H9 (cell line): ENCODE results near the gene PRKD2. TPM values are rescaled to one million over a fixed set of nuclear protein-coding genes. Genes with fewer than 3 reads are reported as not detected.

Experiments
- DNase-seq: peaks from one replicate; pipeline ENCODE4 v3.0.0-alpha.2; 2017
- H2AFZ ChIP-seq: one replicate; pipeline ENCODE4 v1.6.1; 2013; ENCODE audit warnings: mild to moderate bottlenecking, low read length, control low read depth, moderate library complexity
- H2AK5ac ChIP-seq: 2 replicates; pipeline ENCODE4 v1.6.1; 2013; ENCODE audit warnings: low read length, control low read depth, mixed read lengths; ENCODE audit not compliant: insufficient read length
- H2BK120ac ChIP-seq: one replicate; pipeline ENCODE4 v1.6.1; 2013; ENCODE audit warnings: low read depth, mild to moderate bottlenecking, low read length, control low read depth, inconsistent platforms; ENCODE audit not compliant: poor library complexity, severe bottlenecking
- H2BK12ac ChIP-seq: 2 replicates; pipeline ENCODE4 v1.6.1; 2013; ENCODE audit warnings: low read length, control low read depth, mixed read lengths, low read depth; ENCODE audit not compliant: insufficient read length
- H2BK15ac ChIP-seq: 2 replicates; pipeline ENCODE4 v1.6.1; 2013; ENCODE audit warnings: low read depth, low read length, control low read depth
- H2BK20ac ChIP-seq: one replicate; pipeline ENCODE4 v1.6.1; 2013; ENCODE audit warnings: low read depth, mild to moderate bottlenecking, low read length, control low read depth, inconsistent platforms; ENCODE audit not compliant: poor library complexity, severe bottlenecking
- H2BK5ac ChIP-seq: 2 replicates; pipeline ENCODE4 v1.6.1; 2013; ENCODE audit warnings: low read length, control low read depth, mixed read lengths; ENCODE audit not compliant: insufficient read length
- H3K14ac ChIP-seq: 2 replicates; pipeline ENCODE4 v1.6.1; 2013; ENCODE audit warnings: low read length, control low read depth; ENCODE audit not compliant: insufficient read depth
- H3K18ac ChIP-seq: 2 replicates; pipeline ENCODE4 v1.6.1; 2013; ENCODE audit warnings: low read depth, mild to moderate bottlenecking, mixed read lengths, low read length, control low read depth; ENCODE audit not compliant: insufficient read length
- H3K23ac ChIP-seq: 2 replicates; pipeline ENCODE4 v1.6.1; 2013; ENCODE audit warnings: low read length, control low read depth, mixed read lengths, low read depth; ENCODE audit not compliant: insufficient read length
- H3K23me2 ChIP-seq: 2 replicates; pipeline ENCODE4 v1.6.1; 2013; ENCODE audit warnings: low read depth, mild to moderate bottlenecking, mixed read lengths, low read length, control low read depth; ENCODE audit not compliant: insufficient read length, poor library complexity, severe bottlenecking
- H3K27ac ChIP-seq: 2 replicates; pipeline ENCODE4 v1.5.1; 2013; ENCODE audit warnings: low read length, control low read depth, mixed read lengths, low read depth; ENCODE audit not compliant: insufficient read length
- H3K27me3 ChIP-seq: 2 replicates; pipeline ENCODE4 v1.6.1; 2013; ENCODE audit warnings: low read length, control low read depth, inconsistent platforms; ENCODE audit not compliant: insufficient read depth
- H3K4ac ChIP-seq: 2 replicates; pipeline ENCODE4 v1.6.1; 2013; ENCODE audit warnings: low read depth, mild to moderate bottlenecking, control low read depth, inconsistent platforms, low read length, moderate library complexity
- H3K4me1 ChIP-seq: 2 replicates; pipeline ENCODE4 v1.6.1; 2013; ENCODE audit warnings: low read length, control low read depth, inconsistent platforms; ENCODE audit not compliant: insufficient read depth
- H3K4me2 ChIP-seq: 2 replicates; pipeline ENCODE4 v1.6.1; 2013; ENCODE audit warnings: low read length, control low read depth, mixed read lengths; ENCODE audit not compliant: insufficient read length, insufficient read depth
- H3K56ac ChIP-seq: 2 replicates; pipeline ENCODE4 v1.6.1; 2013; ENCODE audit warnings: low read depth, mild to moderate bottlenecking, mixed read lengths, low read length, control low read depth; ENCODE audit not compliant: insufficient read length
- H3K79me1 ChIP-seq: 2 replicates; pipeline ENCODE4 v1.6.1; 2013; ENCODE audit warnings: low read depth, mild to moderate bottlenecking, moderate library complexity, low read length, control low read depth, inconsistent platforms; ENCODE audit not compliant: insufficient read depth, poor library complexity, severe bottlenecking
- H3K79me2 ChIP-seq: 2 replicates; pipeline ENCODE4 v1.6.1; 2013; ENCODE audit warnings: low read length, control low read depth, inconsistent platforms; ENCODE audit not compliant: insufficient read depth
- H3K9ac ChIP-seq: 2 replicates; pipeline ENCODE4 v1.6.1; 2013; ENCODE audit warnings: low read length, control low read depth, mixed read lengths; ENCODE audit not compliant: insufficient read length; ENCODE audit errors: extremely low read depth
- H3K9me3 ChIP-seq: one replicate; pipeline ENCODE4 v1.6.1; 2013; ENCODE audit warnings: low read depth, low read length, inconsistent platforms; ENCODE audit not compliant: control insufficient read depth
- H3T11ph ChIP-seq: one replicate; pipeline ENCODE4 v1.6.1; 2013; ENCODE audit warnings: mild to moderate bottlenecking, low read length, control low read depth, inconsistent platforms
- H4K20me1 ChIP-seq: one replicate; pipeline ENCODE4 v1.6.1; 2013; ENCODE audit not compliant: control insufficient read depth, insufficient read length, insufficient read depth
- H4K5ac ChIP-seq: 2 replicates; pipeline ENCODE4 v1.6.1; 2013; ENCODE audit warnings: low read depth, mild to moderate bottlenecking, mixed read lengths, low read length, control low read depth; ENCODE audit not compliant: insufficient read length
- H4K8ac ChIP-seq: replicated peaks from 2 replicates; pipeline ENCODE4 v1.6.1; 2013; ENCODE audit warnings: low read length, control low read depth, mixed read lengths, low read depth; ENCODE audit not compliant: insufficient read length
- H4K91ac ChIP-seq: 2 replicates; pipeline ENCODE4 v1.6.1; 2013; ENCODE audit warnings: low read depth, mild to moderate bottlenecking, moderate library complexity, mixed read lengths, low read length, control low read depth; ENCODE audit not compliant: insufficient read length
- H3K27ac Mint-ChIP-seq, 3 experiments: 2 replicates in 2 of 3; 3 replicates in 1 of 3; pipeline ENCODE4 v1.8.0; 2020 to 2021; ENCODE audit warnings: mixed read lengths in 3 of 3, mild to moderate bottlenecking in 1 of 3, moderate library complexity in 1 of 3
- H3K27me3 Mint-ChIP-seq: 2 replicates; pipeline ENCODE4 v1.8.0; 2021; ENCODE audit warnings: low read depth, mild to moderate bottlenecking, moderate library complexity, mixed read lengths
- H3K36me3 Mint-ChIP-seq, 3 experiments: 2 replicates in 2 of 3; 3 replicates in 1 of 3; pipeline ENCODE4 v1.8.0; 2020 to 2021; ENCODE audit warnings: low read depth in 3 of 3, mixed read lengths in 3 of 3; ENCODE audit not compliant: insufficient read depth in 1 of 3
- H3K4me1 Mint-ChIP-seq, 2 experiments: 2 replicates each; pipeline ENCODE4 v1.8.0; 2020; ENCODE audit warnings: mixed read lengths in 2 of 2
- H3K4me3 Mint-ChIP-seq, 2 experiments: 2 replicates in 1 of 2; 3 replicates in 1 of 2; pipeline ENCODE4 v1.8.0; 2020 to 2021; ENCODE audit warnings: mild to moderate bottlenecking in 2 of 2, mixed read lengths in 2 of 2, moderate library complexity in 1 of 2
- H3K9me3 Mint-ChIP-seq, 2 experiments: 2 replicates in 1 of 2; 3 replicates in 1 of 2; pipeline ENCODE4 v1.8.0; 2020; ENCODE audit warnings: mild to moderate bottlenecking in 2 of 2, mixed read lengths in 2 of 2, moderate library complexity in 1 of 2
- WGBS: extraction: QIAGEN DNeasy Blood & Tissue Kit; methylation state at CpG from one replicate; pipeline ENCODE4 v1.1.7; 2013; ENCODE audit warnings: missing lambda C conversion rate, low lambda C conversion rate, mixed read lengths; ENCODE audit not compliant: insufficient read length; ENCODE audit errors: extremely low coverage; 5-methylcytosine and 5-hydroxymethylcytosine counted together
- total RNA-seq: library from RNA; stranded (reverse); gene quantifications from 2 replicates; pipeline ENCODE4 v1.2.1, GENCODE V29; 2021
- TF ChIP-seq, protein P1 (sequence below): fragments of 200-600 bp; sonication (generic); conservative IDR thresholded peaks from 3 replicates; pipeline ENCODE4 v1.8.0; 2021; ENCODE audit warnings: antibody characterized with exemption, mild to moderate bottlenecking

PRKD2 gene
- total RNA-seq, 1 experiment from 2014 or later: 60.7 TPM

DNA sequence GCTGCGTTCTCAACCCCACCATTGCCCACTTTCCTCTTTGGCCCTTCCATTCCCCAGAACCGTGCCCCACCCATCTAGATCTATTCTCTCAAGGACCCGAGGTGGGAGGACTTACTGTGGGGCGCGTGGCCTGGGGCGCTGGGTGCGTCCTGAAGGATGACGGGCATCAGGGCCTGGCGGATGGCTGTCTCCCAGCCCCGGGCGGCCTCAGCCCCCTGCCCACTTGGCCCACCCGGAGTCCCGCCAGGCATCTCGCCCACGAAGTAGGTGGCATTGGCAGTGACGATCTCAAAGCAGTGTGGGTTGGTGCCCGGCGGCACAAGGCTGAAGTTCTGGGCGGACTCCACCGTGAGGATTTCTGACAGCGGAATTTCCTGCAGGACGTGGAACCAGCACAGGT, 23.2 kb downstream of the PRKD2 start:
- H2BK120ac ChIP-seq: no peak overlapping the region
- no peak overlapping the region for H3K9ac ChIP-seq
- H4K20me1 ChIP-seq: no peaks in the 10 kb centered on the region
- no peak overlapping the region for H2AK5ac ChIP-seq
- no peak overlapping the region for H4K8ac ChIP-seq
- TF ChIP-seq, protein P1, sequence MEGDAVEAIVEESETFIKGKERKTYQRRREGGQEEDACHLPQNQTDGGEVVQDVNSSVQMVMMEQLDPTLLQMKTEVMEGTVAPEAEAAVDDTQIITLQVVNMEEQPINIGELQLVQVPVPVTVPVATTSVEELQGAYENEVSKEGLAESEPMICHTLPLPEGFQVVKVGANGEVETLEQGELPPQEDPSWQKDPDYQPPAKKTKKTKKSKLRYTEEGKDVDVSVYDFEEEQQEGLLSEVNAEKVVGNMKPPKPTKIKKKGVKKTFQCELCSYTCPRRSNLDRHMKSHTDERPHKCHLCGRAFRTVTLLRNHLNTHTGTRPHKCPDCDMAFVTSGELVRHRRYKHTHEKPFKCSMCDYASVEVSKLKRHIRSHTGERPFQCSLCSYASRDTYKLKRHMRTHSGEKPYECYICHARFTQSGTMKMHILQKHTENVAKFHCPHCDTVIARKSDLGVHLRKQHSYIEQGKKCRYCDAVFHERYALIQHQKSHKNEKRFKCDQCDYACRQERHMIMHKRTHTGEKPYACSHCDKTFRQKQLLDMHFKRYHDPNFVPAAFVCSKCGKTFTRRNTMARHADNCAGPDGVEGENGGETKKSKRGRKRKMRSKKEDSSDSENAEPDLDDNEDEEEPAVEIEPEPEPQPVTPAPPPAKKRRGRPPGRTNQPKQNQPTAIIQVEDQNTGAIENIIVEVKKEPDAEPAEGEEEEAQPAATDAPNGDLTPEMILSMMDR: no peak
- no peak overlapping the region for H3K4ac ChIP-seq
- no peak overlapping the region for H3K18ac ChIP-seq
- H3K56ac ChIP-seq: no peak overlapping the region
- H2BK15ac ChIP-seq: no peak overlapping the region
- no peaks in the 10 kb centered on the region for H3K27me3 ChIP-seq
- no peak overlapping the region for H2BK12ac ChIP-seq
- no peaks in the 10 kb centered on the region; a peak in 1 of 5 replicates for H3K9me3 Mint-ChIP-seq
- H3K9me3 ChIP-seq: no peaks in the 10 kb centered on the region
- no peak overlapping the region for H4K5ac ChIP-seq
- no peak overlapping the region for H3T11ph ChIP-seq
- H2BK20ac ChIP-seq: no peak overlapping the region
- H3K27me3 Mint-ChIP-seq: no peaks in the 10 kb centered on the region
- H3K27ac ChIP-seq: no peak overlapping the region
- H2BK5ac ChIP-seq: no peak overlapping the region
- H3K36me3 Mint-ChIP-seq: peaks cover 64 to 88% (median 88%) of the 10 kb centered on the region in 3 experiments
- H3K4me1 ChIP-seq: no peaks in the 10 kb centered on the region
- WGBS: no CpG with 5 or more reads among the region's 22 CpGs
- no peak overlapping the region for H3K14ac ChIP-seq
- H3K23ac ChIP-seq: no peak overlapping the region
- peaks cover 7 to 17% of the 10 kb centered on the region in 2 experiments for H3K4me1 Mint-ChIP-seq
- no peak for DNase-seq
- no peak overlapping the region for H2AFZ ChIP-seq
- H4K91ac ChIP-seq: no peak overlapping the region
- no peaks in the 10 kb centered on the region for H3K79me1 ChIP-seq
- no peaks in the 10 kb centered on the region for H3K79me2 ChIP-seq
- H3K4me2 ChIP-seq: no peak overlapping the region
- H3K23me2 ChIP-seq: no peaks in the 10 kb centered on the region
- no peak overlapping the region for H3K27ac Mint-ChIP-seq
- H3K4me3 Mint-ChIP-seq: no peak overlapping the region
